HEK293 (cell line): ENCODE data around the gene MICU1.

Source experiments
- CTCF ChIP-seq: fragments of 450-650 bp; formaldehyde crosslinking; IDR thresholded peaks from 2 replicates; pipeline ENCODE4 v1.5.1; 2016; ENCODE audit warnings: missing biosample characterization, missing genetic modification characterization
- KLF8 ChIP-seq: fragments of 450-650 bp; formaldehyde crosslinking; IDR thresholded peaks from 2 replicates; pipeline ENCODE4 v1.5.1; 2016; ENCODE audit warnings: missing biosample characterization, missing genetic modification characterization
- ZBTB1 ChIP-seq: fragments of 450-650 bp; formaldehyde crosslinking; IDR thresholded peaks from 2 replicates; pipeline ENCODE4 v1.5.1; 2016; ENCODE audit warnings: missing biosample characterization, missing genetic modification characterization
- ZBTB26 ChIP-seq: fragments of 450-650 bp; formaldehyde crosslinking; optimal IDR thresholded peaks from 2 replicates; pipeline ENCODE3; 2016; ENCODE audit warnings: missing biosample characterization, mild to moderate bottlenecking, missing genetic modification characterization
- ZFP69B ChIP-seq: fragments of 450-650 bp; formaldehyde crosslinking; IDR thresholded peaks from 2 replicates; pipeline ENCODE4 v1.5.1; 2016; ENCODE audit warnings: missing biosample characterization, missing genetic modification characterization
- ZNF121 ChIP-seq: fragments of 450-650 bp; formaldehyde crosslinking; IDR thresholded peaks from 2 replicates; pipeline ENCODE4 v1.5.1; 2016; ENCODE audit warnings: missing biosample characterization, missing genetic modification characterization
- ZNF513 ChIP-seq: fragments of 450-650 bp; IDR thresholded peaks from 2 replicates; pipeline ENCODE4 v1.5.1; 2018; ENCODE audit warnings: missing biosample characterization, missing genetic modification characterization
- ZNF692 ChIP-seq: fragments of 450-650 bp; formaldehyde crosslinking; IDR thresholded peaks from 2 replicates; pipeline ENCODE4 v1.5.1; 2016; ENCODE audit warnings: missing biosample characterization, missing genetic modification characterization
- ZNF777 ChIP-seq: fragments of 450-650 bp; formaldehyde crosslinking; IDR thresholded peaks from 2 replicates; pipeline ENCODE4 v1.5.1; 2017; ENCODE audit warnings: missing biosample characterization, missing genetic modification characterization, borderline replicate concordance
- TF ChIP-seq, protein P1 (sequence below): fragments of 450-650 bp; formaldehyde crosslinking; conservative IDR thresholded peaks from 2 replicates; pipeline ENCODE4 v1.5.1; 2016; ENCODE audit warnings: low read depth, missing biosample characterization, missing genetic modification characterization

- TF ChIP-seq CTCF (peak; percentile 88), ZNF692 (tag by site-specific recombination) (peak; percentile 20; the same call in 1 of the 2 replicates), ZNF121 (tag by site-specific recombination) (no peak), KLF8 (peak; percentile 85), ZNF513 (tag by site-specific recombination) (no peak), ZFP69B (tag by site-specific recombination) (peak; percentile 66), ZNF777 (tag by site-specific recombination) (no peak), ZBTB1 (tag by site-specific recombination) (no peak), ZBTB26 (tag by site-specific recombination) (peak; percentile 18)
- TF ChIP-seq, protein P1, sequence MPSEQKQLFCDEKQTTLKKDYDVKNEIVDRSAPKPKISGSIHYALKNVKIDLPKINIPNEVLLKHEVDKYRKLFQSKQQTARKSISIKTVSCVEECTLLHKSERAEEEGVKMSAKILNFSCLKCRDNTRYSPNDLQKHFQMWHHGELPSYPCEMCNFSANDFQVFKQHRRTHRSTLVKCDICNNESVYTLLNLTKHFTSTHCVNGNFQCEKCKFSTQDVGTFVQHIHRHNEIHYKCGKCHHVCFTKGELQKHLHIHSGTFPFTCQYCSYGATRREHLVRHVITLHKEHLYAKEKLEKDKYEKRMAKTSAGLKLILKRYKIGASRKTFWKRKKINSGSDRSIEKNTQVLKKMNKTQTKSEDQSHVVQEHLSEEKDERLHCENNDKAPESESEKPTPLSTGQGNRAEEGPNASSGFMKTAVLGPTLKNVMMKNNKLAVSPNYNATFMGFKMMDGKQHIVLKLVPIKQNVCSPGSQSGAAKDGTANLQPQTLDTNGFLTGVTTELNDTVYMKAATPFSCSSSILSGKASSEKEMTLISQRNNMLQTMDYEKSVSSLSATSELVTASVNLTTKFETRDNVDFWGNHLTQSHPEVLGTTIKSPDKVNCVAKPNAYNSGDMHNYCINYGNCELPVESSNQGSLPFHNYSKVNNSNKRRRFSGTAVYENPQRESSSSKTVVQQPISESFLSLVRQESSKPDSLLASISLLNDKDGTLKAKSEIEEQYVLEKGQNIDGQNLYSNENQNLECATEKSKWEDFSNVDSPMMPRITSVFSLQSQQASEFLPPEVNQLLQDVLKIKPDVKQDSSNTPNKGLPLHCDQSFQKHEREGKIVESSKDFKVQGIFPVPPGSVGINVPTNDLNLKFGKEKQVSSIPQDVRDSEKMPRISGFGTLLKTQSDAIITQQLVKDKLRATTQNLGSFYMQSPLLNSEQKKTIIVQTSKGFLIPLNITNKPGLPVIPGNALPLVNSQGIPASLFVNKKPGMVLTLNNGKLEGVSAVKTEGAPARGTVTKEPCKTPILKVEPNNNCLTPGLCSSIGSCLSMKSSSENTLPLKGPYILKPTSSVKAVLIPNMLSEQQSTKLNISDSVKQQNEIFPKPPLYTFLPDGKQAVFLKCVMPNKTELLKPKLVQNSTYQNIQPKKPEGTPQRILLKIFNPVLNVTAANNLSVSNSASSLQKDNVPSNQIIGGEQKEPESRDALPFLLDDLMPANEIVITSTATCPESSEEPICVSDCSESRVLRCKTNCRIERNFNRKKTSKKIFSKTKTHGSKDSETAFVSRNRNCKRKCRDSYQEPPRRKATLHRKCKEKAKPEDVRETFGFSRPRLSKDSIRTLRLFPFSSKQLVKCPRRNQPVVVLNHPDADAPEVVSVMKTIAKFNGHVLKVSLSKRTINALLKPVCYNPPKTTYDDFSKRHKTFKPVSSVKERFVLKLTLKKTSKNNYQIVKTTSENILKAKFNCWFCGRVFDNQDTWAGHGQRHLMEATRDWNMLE (tag by site-specific recombination), result no peak
Observed at GRCh38 chr10:72331575-72332422, 294.1 kb downstream of the MICU1 start.
